ENCODE measurements around the gene PRR5L.

DNA sequence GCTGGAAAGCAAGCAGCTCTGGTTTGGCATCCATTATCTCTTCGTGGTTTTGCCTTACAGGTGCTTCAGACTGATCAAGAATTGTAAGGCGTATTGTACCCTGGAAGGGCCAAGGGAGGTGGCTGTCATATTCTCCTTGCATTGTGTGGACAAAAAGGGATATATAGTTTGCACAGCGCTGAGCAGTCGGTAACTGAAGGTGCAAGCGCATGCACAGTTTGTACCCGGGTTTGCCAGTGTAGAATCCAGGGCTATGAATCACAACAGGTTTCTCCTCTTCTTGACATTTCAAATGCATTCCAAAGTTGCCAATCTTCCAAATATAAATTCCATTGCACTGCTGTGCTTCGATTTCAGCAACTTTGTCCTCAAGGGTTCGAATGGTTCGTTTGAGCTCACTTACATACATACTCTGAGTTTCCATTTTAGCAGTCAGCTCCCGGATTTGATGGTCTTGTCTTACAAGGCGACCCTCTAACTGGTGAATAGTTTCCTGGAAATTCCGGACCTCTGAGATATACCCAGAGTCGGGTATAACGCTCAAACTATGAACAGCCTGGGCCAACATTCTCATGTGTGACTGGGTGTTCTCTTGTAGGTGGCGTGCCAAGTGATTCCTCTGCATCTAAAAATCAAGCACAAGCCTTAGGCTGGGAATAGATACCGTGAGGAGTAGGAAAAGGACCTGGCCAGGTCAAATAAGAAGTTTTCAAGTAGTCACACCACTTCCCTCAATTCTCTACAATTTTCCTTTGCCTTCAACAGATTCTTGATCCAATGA, 194.1 kb downstream of the PRR5L start:
- no peak for TF ChIP-seq POLR2AphosphoS5 (IDR thresholded peaks at IDR 0.05)
- TF ChIP-seq, protein P1, sequence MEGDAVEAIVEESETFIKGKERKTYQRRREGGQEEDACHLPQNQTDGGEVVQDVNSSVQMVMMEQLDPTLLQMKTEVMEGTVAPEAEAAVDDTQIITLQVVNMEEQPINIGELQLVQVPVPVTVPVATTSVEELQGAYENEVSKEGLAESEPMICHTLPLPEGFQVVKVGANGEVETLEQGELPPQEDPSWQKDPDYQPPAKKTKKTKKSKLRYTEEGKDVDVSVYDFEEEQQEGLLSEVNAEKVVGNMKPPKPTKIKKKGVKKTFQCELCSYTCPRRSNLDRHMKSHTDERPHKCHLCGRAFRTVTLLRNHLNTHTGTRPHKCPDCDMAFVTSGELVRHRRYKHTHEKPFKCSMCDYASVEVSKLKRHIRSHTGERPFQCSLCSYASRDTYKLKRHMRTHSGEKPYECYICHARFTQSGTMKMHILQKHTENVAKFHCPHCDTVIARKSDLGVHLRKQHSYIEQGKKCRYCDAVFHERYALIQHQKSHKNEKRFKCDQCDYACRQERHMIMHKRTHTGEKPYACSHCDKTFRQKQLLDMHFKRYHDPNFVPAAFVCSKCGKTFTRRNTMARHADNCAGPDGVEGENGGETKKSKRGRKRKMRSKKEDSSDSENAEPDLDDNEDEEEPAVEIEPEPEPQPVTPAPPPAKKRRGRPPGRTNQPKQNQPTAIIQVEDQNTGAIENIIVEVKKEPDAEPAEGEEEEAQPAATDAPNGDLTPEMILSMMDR (IDR thresholded peaks at IDR 0.05): no peak

Data from sigmoid colon (tissue), 4 donors.